NT2/D1 (cell line): Measurements from ENCODE around the gene ALOXE3.

ENCODE experiments used
- DNase-seq: peaks from one replicate; pipeline ENCODE4 v3.0.0-alpha.2; 2011; ENCODE audit warnings: low read depth, low spot score
- H3K27me3 ChIP-seq: 2 replicates; pipeline ENCODE4 v1.6.0; 2011; ENCODE audit warnings: mild to moderate bottlenecking; ENCODE audit not compliant: insufficient read length, insufficient read depth
- H3K36me3 ChIP-seq: 2 replicates; pipeline ENCODE4 v1.6.1; 2011; ENCODE audit warnings: mild to moderate bottlenecking, low read length, mixed read lengths; ENCODE audit not compliant: insufficient read depth, insufficient read length
- H3K4me1 ChIP-seq: 2 replicates; pipeline ENCODE4 v1.5.1; 2011; ENCODE audit not compliant: insufficient read depth, insufficient read length
- H3K4me3 ChIP-seq: 2 replicates; pipeline ENCODE4 v1.5.1; 2011; ENCODE audit warnings: low read depth; ENCODE audit not compliant: insufficient read length
- H3K9ac ChIP-seq: 2 replicates; pipeline ENCODE4 v1.6.0; 2011; ENCODE audit warnings: low read depth; ENCODE audit not compliant: insufficient read length
- H3K9me3 ChIP-seq: 2 replicates; pipeline ENCODE4 v1.5.1; 2011; ENCODE audit warnings: mild to moderate bottlenecking, low read length; ENCODE audit not compliant: insufficient read depth
- SUZ12 ChIP-seq: IDR thresholded peaks from 2 replicates; pipeline ENCODE4 v1.6.1; 2011; ENCODE audit not compliant: insufficient read length, insufficient read depth; ENCODE audit errors: extremely low read depth
- YY1 ChIP-seq: IDR thresholded peaks from 2 replicates; pipeline ENCODE4 v1.6.1; 2011; ENCODE audit not compliant: insufficient read length, insufficient read depth
- ZNF274 ChIP-seq: IDR thresholded peaks from 2 replicates; pipeline ENCODE4 v1.6.1; 2011; ENCODE audit warnings: mild to moderate bottlenecking, low read depth, low read length

The ALOXE3 gene

GRCh38 chr17:8122422-8122923 is 4.2 kb upstream of the ALOXE3 start:
- TF ChIP-seq SUZ12 (peak; percentile 73), YY1 (no peak)
- Histone ChIP-seq H3K9me3 (no peaks in the 10 kb centered on the region), H3K4me3 (peak overlapping the region; percentile 53), H3K27me3 (peaks cover 57% of the 10 kb centered on the region), H3K36me3 (no peaks in the 10 kb centered on the region), H3K4me1 (peaks cover 4% of the 10 kb centered on the region), H3K9ac (peak overlapping the region; percentile 76)
- no peak for DNase-seq

GRCh38 chr17:8121681-8122421 is 3.5 kb upstream of the ALOXE3 start:
- Histone ChIP-seq H3K4me3 (peak overlapping the region; percentile 53), H3K9ac (peak overlapping the region; percentile 21), H3K36me3 (no peaks in the 10 kb centered on the region), H3K4me1 (peaks cover 4% of the 10 kb centered on the region), H3K9me3 (no peaks in the 10 kb centered on the region), H3K27me3 (peaks cover 57% of the 10 kb centered on the region)
- DNase-seq = no peak
- TF ChIP-seq YY1 = no peak
- no peak for TF ChIP-seq ZNF274
- no peak for TF ChIP-seq SUZ12

GRCh38 chr17:8121407-8121680 is 3.0 kb upstream of the ALOXE3 start:
- Histone ChIP-seq H3K9me3 (no peaks in the 10 kb centered on the region), H3K4me1 (peaks cover 4% of the 10 kb centered on the region), H3K9ac (no peak overlapping the region), H3K36me3 (no peaks in the 10 kb centered on the region), H3K27me3 (peaks cover 59% of the 10 kb centered on the region), H3K4me3 (peak overlapping the region; percentile 63)
- TF ChIP-seq SUZ12 = no peak
- no peak for TF ChIP-seq YY1
- TF ChIP-seq ZNF274 = no peak
- DNase-seq = no peak

- Histone ChIP-seq H3K9me3 (no peaks in the 10 kb centered on the region), H3K4me3 (peak overlapping the region; percentile 63), H3K9ac (peak overlapping the region; percentile 75), H3K4me1 (peaks cover 4% of the 10 kb centered on the region), H3K27me3 (peaks cover 65% of the 10 kb centered on the region), H3K36me3 (no peaks in the 10 kb centered on the region)
- TF ChIP-seq YY1 = no peak
- TF ChIP-seq ZNF274 = no peak
- no peak for TF ChIP-seq SUZ12
- DNase-seq = no peak
Measured at GRCh38 chr17:8120520-8121406, 2.4 kb upstream of the ALOXE3 start.

- Histone ChIP-seq H3K36me3 (no peaks in the 10 kb centered on the region), H3K9ac (peak overlapping the region; percentile 75)
Measured at GRCh38 chr17:8119581-8120519, 1.5 kb upstream of the ALOXE3 start.

GRCh38 chr17:8118769-8119580 is 661 bp upstream of the ALOXE3 start:
- H3K36me3 ChIP-seq = no peaks in the 10 kb centered on the region
- DNase-seq = no peak
- TF ChIP-seq SUZ12 (no peak), ZNF274 (no peak), YY1 (no peak)
- no peaks in the 10 kb centered on the region for H3K9me3 ChIP-seq
- peak overlapping the region; percentile 54 for H3K4me3 ChIP-seq
- peak overlapping the region; percentile 80 for H3K9ac ChIP-seq
- peaks cover 67% of the 10 kb centered on the region for H3K27me3 ChIP-seq
- H3K4me1 ChIP-seq = peaks cover 2% of the 10 kb centered on the region

More at GRCh38 chr17:8119581-8120519, 1.5 kb upstream of the ALOXE3 start:
- Histone ChIP-seq H3K27me3 (peaks cover 67% of the 10 kb centered on the region), H3K4me3 (peak overlapping the region; percentile 63), H3K4me1 (peaks cover 4% of the 10 kb centered on the region), H3K9me3 (no peaks in the 10 kb centered on the region)
- DNase-seq = peak; percentile 80
- TF ChIP-seq SUZ12 (no peak), ZNF274 (no peak), YY1 (no peak)
